Measurements from ENCODE around the gene TSPOAP1. TPM values are rescaled to one million over a fixed set of nuclear protein-coding genes. Genes with fewer than 3 reads are reported as not detected.
A peak's percentile ranks its signal among the peaks of the same experiment; 100 is the strongest.

The TSPOAP1 gene
- total RNA-seq, 3 donors from 2014 or later, result 2.6 to 42.1 (median 26.9) TPM

DNA sequence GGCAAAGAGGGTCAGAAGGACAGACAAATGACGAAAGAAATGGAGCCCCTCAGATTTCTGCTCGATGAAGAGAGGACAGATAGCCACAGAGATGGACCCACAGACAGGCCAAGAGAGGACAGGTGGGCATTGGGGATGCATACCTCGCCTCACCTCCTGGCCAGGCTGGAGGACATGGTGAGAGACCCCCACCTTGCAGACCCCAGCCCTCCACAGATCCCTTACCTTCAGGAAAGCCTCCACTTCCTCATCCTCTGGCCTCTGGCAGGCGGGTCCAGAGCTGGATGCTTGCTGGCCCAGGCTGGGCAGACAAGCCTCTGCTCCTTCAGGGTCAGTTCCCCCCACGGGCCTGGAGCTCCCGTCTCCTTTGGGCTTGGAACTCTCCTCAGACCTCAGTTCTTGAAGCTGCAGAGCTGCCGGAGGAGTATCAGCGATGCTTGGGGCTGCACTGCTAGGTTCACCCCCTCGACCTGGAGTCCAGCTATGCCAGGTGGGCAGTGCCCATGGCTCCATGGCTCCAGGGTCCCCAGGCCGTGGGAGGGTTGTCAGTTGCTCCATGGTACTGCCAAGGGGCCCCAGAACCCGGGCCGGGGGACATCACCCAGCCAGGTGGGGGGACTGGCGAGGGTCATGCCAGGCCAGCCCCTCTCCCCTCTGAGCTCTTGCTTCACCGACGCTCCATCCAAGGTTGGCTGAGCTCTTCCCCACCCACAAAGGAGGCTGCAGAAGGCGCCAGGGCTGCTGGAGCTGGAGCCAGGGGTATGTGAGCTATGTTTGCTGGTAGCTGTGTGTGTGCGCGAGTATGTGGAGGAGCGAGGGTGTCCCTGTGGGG is 1.0 kb downstream of the TSPOAP1 start:
- TF ChIP-seq POLR2AphosphoS5 (IDR thresholded peaks at IDR 0.05) (no peak), CTCF (IDR thresholded peaks at IDR 0.05) (no peak), POLR2A (IDR thresholded peaks at IDR 0.05) (no peak)
- no peaks in the 10 kb centered on the region for H3K9me3 ChIP-seq
- no peaks in the 10 kb centered on the region for H3K36me3 ChIP-seq
- DNase-seq (ENCODE audit: low spot score in 2 of 2), result no peak
- no peaks in the 10 kb centered on the region for H3K4me1 ChIP-seq
- peak overlapping the region in 1 of 3 donors; percentile 20 for H3K4me3 ChIP-seq
- intact Hi-C loops (cut with DNase I; ENCODE audit: low total_unique reads), result no loop called here
- no peak overlapping the region for H3K27ac ChIP-seq
- no peaks in the 10 kb centered on the region for H3K27me3 ChIP-seq

GRCh38 chr17:58326609-58327362 is 1.8 kb downstream of the TSPOAP1 start:
- Histone ChIP-seq H3K27me3 (no peaks in the 10 kb centered on the region), H3K27ac (no peak overlapping the region), H3K4me1 (no peaks in the 10 kb centered on the region), H3K4me3 (no peak overlapping the region), H3K36me3 (no peaks in the 10 kb centered on the region), H3K9me3 (no peaks in the 10 kb centered on the region)
- TF ChIP-seq POLR2A (IDR thresholded peaks at IDR 0.05), result no peak
- TF ChIP-seq CTCF (IDR thresholded peaks at IDR 0.05), result no peak
- no peak for TF ChIP-seq POLR2AphosphoS5 (IDR thresholded peaks at IDR 0.05)
- intact Hi-C loops (cut with DNase I; ENCODE audit: low total_unique reads), result no loop called here
- DNase-seq (ENCODE audit: low spot score in 2 of 2), result no peak

GRCh38 chr17:58325976-58326468 is 2.6 kb downstream of the TSPOAP1 start:
- H3K27ac ChIP-seq, result no peak overlapping the region
- no peak overlapping the region for H3K4me3 ChIP-seq
- no peaks in the 10 kb centered on the region for H3K9me3 ChIP-seq
- no peaks in the 10 kb centered on the region for H3K4me1 ChIP-seq
- TF ChIP-seq POLR2AphosphoS5 (IDR thresholded peaks at IDR 0.05) (no peak), CTCF (IDR thresholded peaks at IDR 0.05) (no peak), POLR2A (IDR thresholded peaks at IDR 0.05) (no peak)
- intact Hi-C loops (cut with DNase I; ENCODE audit: low total_unique reads), result no loop called here
- DNase-seq (ENCODE audit: low spot score in 2 of 2), result no peak
- no peaks in the 10 kb centered on the region for H3K27me3 ChIP-seq
- no peaks in the 10 kb centered on the region for H3K36me3 ChIP-seq

DNA sequence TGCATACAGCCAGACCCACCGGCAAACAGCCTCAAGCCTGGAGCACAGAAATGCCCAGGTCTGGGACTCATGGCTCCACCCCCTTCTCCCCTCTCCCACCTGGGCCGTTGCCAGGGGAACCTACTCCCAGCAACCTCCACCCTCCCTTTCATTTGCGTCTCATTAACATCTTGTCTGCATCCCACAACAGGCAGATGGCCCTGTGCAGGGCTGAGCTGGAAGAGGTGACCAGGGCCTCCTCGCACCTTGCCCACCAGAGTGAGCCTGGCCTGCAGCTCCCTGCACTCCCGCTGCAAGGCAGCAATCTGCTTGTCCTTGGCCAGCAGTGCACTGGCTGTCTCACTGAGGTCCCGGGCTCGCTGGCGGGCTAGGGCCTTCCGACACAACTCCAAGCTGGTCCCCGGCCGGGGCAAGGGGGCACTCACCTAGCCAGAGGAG is 3.3 kb downstream of the TSPOAP1 start:
- TF ChIP-seq CTCF (IDR thresholded peaks at IDR 0.05) (no peak), POLR2A (IDR thresholded peaks at IDR 0.05) (no peak), POLR2AphosphoS5 (IDR thresholded peaks at IDR 0.05) (no peak)
- no peaks in the 10 kb centered on the region for H3K9me3 ChIP-seq
- no peak for DNase-seq (ENCODE audit: low spot score in 2 of 2)
- no peaks in the 10 kb centered on the region for H3K4me1 ChIP-seq
- H3K36me3 ChIP-seq, result no peaks in the 10 kb centered on the region
- no peaks in the 10 kb centered on the region for H3K27me3 ChIP-seq
- H3K27ac ChIP-seq, result no peak overlapping the region
- intact Hi-C loops (cut with DNase I; ENCODE audit: low total_unique reads), result no loop called here
- H3K4me3 ChIP-seq, result peak overlapping the region in 2 of 3 donors; percentile 76
